K562 (cell line): ENCODE measurements around the gene UBE2L3. TPM values are rescaled to one million over a fixed set of nuclear protein-coding genes. Genes with fewer than 3 reads are reported as not detected.

Source experiments
- ATAC-seq: fragments of 200-7000 bp; cut with Tn5 transposase; 3 replicates; pipeline ENCODE4 v1.9.1; 2020; ENCODE audit warnings: moderate library complexity
- BruUV-seq: library from RNA; stranded (reverse); fragments of 400-500 nt; replicated peaks from 2 replicates; lab custom pipeline; 2021; lab: Mats Ljungman, UMichigan
- CTCF ChIA-PET: fragments of 300-600 bp; formaldehyde crosslinking; extraction: SDS; loops from one replicate; lab custom pipeline; 2021; ENCODE audit warnings: low intra/inter-chr PET ratio; lab: Yijun Ruan, JAX
- POLR2A ChIA-PET: fragments of 300-600, 350-650 bp; sonication (Branson Sonifier 250); formaldehyde crosslinking; extraction: SDS; loops from one replicate; lab custom pipeline; 2021; ENCODE audit warnings: antibody characterized with exemption, inconsistent platforms; lab: Yijun Ruan, JAX
- DNase-seq, 4 experiments: peaks; one replicate each; pipeline versions ENCODE4 v3.0.0 to v3.0.0-alpha.2; 2011 to 2018; ENCODE audit warnings: low spot score in 3 of 4, mixed read lengths in 3 of 4; ENCODE audit errors: extremely low read depth in 1 of 4
- FAIRE-seq: peaks from 2 replicates; lab custom pipeline; 2011; peaks lifted over from hg19 to GRCh38; lab: Jason Lieb, UNC
- H2AFZ ChIP-seq: 2 replicates; pipeline ENCODE4 v1.6.0; 2011; ENCODE audit warnings: low read depth, low read length, control low read depth, inconsistent platforms
- H3K27ac ChIP-seq: fragments of 200-600 bp; 3 replicates; pipeline ENCODE4 v1.8.0; 2011; ENCODE audit warnings: low read depth, mild to moderate bottlenecking, control low read depth, inconsistent platforms, low read length, moderate library complexity, mixed read lengths; ENCODE audit errors: extremely low read depth
- H3K27me3 ChIP-seq, 2 experiments: fragments of 300-600 bp in 1 of 2; 2 replicates in 1 of 2; 3 replicates in 1 of 2; pipeline versions ENCODE4 v1.6.0 to v1.8.0; 2011; ENCODE audit warnings: inconsistent platforms in 2 of 2, low read length in 2 of 2, mild to moderate bottlenecking in 1 of 2, mixed read lengths in 1 of 2, moderate library complexity in 1 of 2; ENCODE audit not compliant: control insufficient read depth in 2 of 2, insufficient read depth in 2 of 2
- H3K36me3 ChIP-seq: fragments of 300-600 bp; 3 replicates; pipeline ENCODE4 v1.8.0; 2011; ENCODE audit warnings: mild to moderate bottlenecking, low read length, inconsistent platforms; ENCODE audit not compliant: control insufficient read depth, insufficient read depth
- H3K4me1 ChIP-seq, 2 experiments: fragments of 200-600 bp in 1 of 2; replicated peaks in 1 of 2; 2 replicates in 1 of 2; 3 replicates in 1 of 2; pipeline versions ENCODE4 v1.5.1 to v1.8.0; 2011; ENCODE audit warnings: inconsistent platforms in 2 of 2, low read length in 2 of 2, mild to moderate bottlenecking in 1 of 2, mixed read lengths in 1 of 2, moderate library complexity in 1 of 2; ENCODE audit not compliant: control insufficient read depth in 2 of 2, insufficient read depth in 2 of 2
- H3K4me2 ChIP-seq: 2 replicates; pipeline ENCODE4 v1.6.1; 2011; ENCODE audit warnings: low read length, control low read depth, inconsistent platforms, mixed read lengths; ENCODE audit not compliant: insufficient read depth
- H3K4me3 ChIP-seq: fragments of 200-600 bp; sonication (generic), shearing (Covaris generic); 2 replicates; pipeline ENCODE4 v1.5.1; 2016; ENCODE audit warnings: control low read depth, inconsistent platforms
- H3K79me2 ChIP-seq: fragments of 200-600 bp; 3 replicates; pipeline ENCODE4 v1.8.0; 2011; ENCODE audit warnings: low read length, inconsistent platforms; ENCODE audit not compliant: control insufficient read depth, insufficient read depth
- H3K9ac ChIP-seq, 2 experiments: 2 replicates each; pipeline versions ENCODE4 v1.6.0 to v1.6.1; 2011; ENCODE audit warnings: low read depth in 2 of 2, low read length in 2 of 2, control low read depth in 1 of 2, inconsistent platforms in 1 of 2, mild to moderate bottlenecking in 1 of 2, mixed read lengths in 1 of 2; ENCODE audit not compliant: insufficient read depth in 1 of 2
- H3K9me1 ChIP-seq: one replicate; pipeline ENCODE4 v1.6.0; 2011; ENCODE audit warnings: inconsistent platforms, mild to moderate bottlenecking, low read length, moderate library complexity; ENCODE audit not compliant: control insufficient read depth, insufficient read depth
- H3K9me3 ChIP-seq: replicated peaks from 2 replicates; pipeline ENCODE4 v1.5.1; 2011; ENCODE audit warnings: low read depth, low read length, inconsistent platforms; ENCODE audit not compliant: control insufficient read depth, insufficient read depth
- H4K20me1 ChIP-seq: replicated peaks from 2 replicates; pipeline ENCODE4 v1.6.1; 2011; ENCODE audit warnings: low read length, inconsistent platforms, mixed read lengths; ENCODE audit not compliant: control insufficient read depth, insufficient read depth
- HNRNPUL1 ChIP-seq: fragments of 200-400 bp; formaldehyde crosslinking; IDR thresholded peaks from 2 replicates; pipeline ENCODE4 v1.6.1; 2017; ENCODE audit warnings: low read length
- MITF ChIP-seq: IDR thresholded peaks from 2 replicates; pipeline ENCODE4 v1.6.1; 2014; ENCODE audit warnings: antibody characterized with exemption
- POLR2AphosphoS5 ChIP-seq: IDR thresholded peaks from 2 replicates; pipeline ENCODE4 v1.6.1; 2011; ENCODE audit warnings: mild to moderate bottlenecking, low read depth, low read length, moderate library complexity; ENCODE audit not compliant: control insufficient read depth, insufficient read depth
- POLR2G ChIP-seq: fragments of 200-400 bp; formaldehyde crosslinking; IDR thresholded peaks from 2 replicates; pipeline ENCODE4 v1.6.1; 2017; ENCODE audit warnings: low read depth, mild to moderate bottlenecking, antibody characterized with exemption, low read length, moderate library complexity
- RBM14 ChIP-seq: fragments of 200-400 bp; formaldehyde crosslinking; IDR thresholded peaks from 2 replicates; pipeline ENCODE4 v1.6.1; 2018; ENCODE audit warnings: low read depth, mild to moderate bottlenecking, low read length, moderate library complexity, borderline replicate concordance; ENCODE audit not compliant: insufficient read depth
- RBM22 ChIP-seq: fragments of 200-400 bp; formaldehyde crosslinking; IDR thresholded peaks from 2 replicates; pipeline ENCODE4 v1.6.1; 2018; ENCODE audit warnings: low read length, low read depth; ENCODE audit not compliant: poor library complexity, severe bottlenecking
- SMC3 ChIP-seq: conservative IDR thresholded peaks from 2 replicates; pipeline ENCODE4 v1.6.1; 2011; ENCODE audit warnings: low read depth, low read length, improper control_type of control experiment; ENCODE audit not compliant: insufficient read depth
- TAF15 ChIP-seq: fragments of 200-400 bp; formaldehyde crosslinking; IDR thresholded peaks from 2 replicates; pipeline ENCODE4 v1.6.1; 2017; ENCODE audit warnings: mild to moderate bottlenecking, low read depth, low read length, moderate library complexity
- WHSC1 ChIP-seq: IDR thresholded peaks from one replicate; pipeline ENCODE4 v1.6.1; 2012; ENCODE audit warnings: low read length, control low read depth, inconsistent platforms
- ZBTB43 ChIP-seq: sonication (generic); formaldehyde crosslinking; IDR thresholded peaks from 2 replicates; pipeline ENCODE4 v1.8.0; 2023; ENCODE audit warnings: mild to moderate bottlenecking, missing genetic modification reagents
- ZNF165 ChIP-seq: fragments of 250-450 bp; sonication (Bioruptor Pico); IDR thresholded peaks from 2 replicates; pipeline ENCODE4 v1.4.0; 2020; ENCODE audit warnings: borderline replicate concordance
- WGBS: fragments of 100-300 bp; shearing (Covaris generic); methylation state at CpG from one replicate; pipeline ENCODE4 v1.1.6; 2016; ENCODE audit warnings: low coverage, mixed read lengths; ENCODE audit not compliant: insufficient coverage; ENCODE audit errors: missing lambda C conversion rate; 5-methylcytosine and 5-hydroxymethylcytosine counted together
- in situ Hi-C: fragments of 300-500 bp; cut with MboI; formaldehyde crosslinking; loops from 4 replicates; pipeline ENCODE4 v1.15.0; 2018; ENCODE audit warnings: inconsistent platforms, mixed read lengths
- intact Hi-C: fragments of 100-400 bp; cut with micrococcal nuclease; formaldehyde crosslinking; loops from 2 replicates; pipeline ENCODE4 v1.14.2; 2022
- polyA plus RNA-seq, 8 experiments: library from polyadenylated mRNA; depleted of rRNA in 4 of 8; stranded (reverse) in 5 of 8; unstranded in 3 of 8; fragments of >200 nt; fragmentation: Nextera tagmentation in 2 of 8; fragmentation: Illumina TruSeq in 1 of 8; extraction: Ambion mirVana in 2 of 8; extraction: Trizol in 1 of 8; gene quantifications; 2 replicates each; pipeline versions ENCODE4 v1.2.1 to v1.2.3, GENCODE V29; 2011 to 2014; ENCODE audit warnings: inconsistent platforms in 1 of 8, missing spikeins in 1 of 8
- total RNA-seq, 7 experiments: library from RNA; depleted of rRNA in 6 of 7; stranded (reverse); fragments of >200 nt in 6 of 7; fragmentation: Illumina TruSeq in 2 of 7; extraction: Trizol in 2 of 7; gene quantifications; 2 replicates each; pipeline versions ENCODE4 v1.2.1 to v1.2.3, GENCODE V29; 2011 to 2021; ENCODE audit warnings: low replicate concordance in 1 of 7
- TF ChIP-seq, protein P1 (sequence below): fragments of 450-650 bp; IDR thresholded peaks from 2 replicates; pipeline ENCODE4 v1.7.1; 2018; ENCODE audit warnings: mild to moderate bottlenecking, low read depth; ENCODE audit not compliant: partially characterized antibody
- TF ChIP-seq, protein P2 (sequence below): fragments of 250-450 bp; sonication (Bioruptor Pico); IDR thresholded peaks from 2 replicates; pipeline ENCODE4 v1.9.0; 2021; ENCODE audit warnings: mild to moderate bottlenecking

Gene UBE2L3
- total and polyA plus RNA-seq, 9 of the 15 experiments (the other 6 are each of a cell fraction or from before 2014, with no cell fraction given) = 215 to 625 (median 285) TPM

DNA sequence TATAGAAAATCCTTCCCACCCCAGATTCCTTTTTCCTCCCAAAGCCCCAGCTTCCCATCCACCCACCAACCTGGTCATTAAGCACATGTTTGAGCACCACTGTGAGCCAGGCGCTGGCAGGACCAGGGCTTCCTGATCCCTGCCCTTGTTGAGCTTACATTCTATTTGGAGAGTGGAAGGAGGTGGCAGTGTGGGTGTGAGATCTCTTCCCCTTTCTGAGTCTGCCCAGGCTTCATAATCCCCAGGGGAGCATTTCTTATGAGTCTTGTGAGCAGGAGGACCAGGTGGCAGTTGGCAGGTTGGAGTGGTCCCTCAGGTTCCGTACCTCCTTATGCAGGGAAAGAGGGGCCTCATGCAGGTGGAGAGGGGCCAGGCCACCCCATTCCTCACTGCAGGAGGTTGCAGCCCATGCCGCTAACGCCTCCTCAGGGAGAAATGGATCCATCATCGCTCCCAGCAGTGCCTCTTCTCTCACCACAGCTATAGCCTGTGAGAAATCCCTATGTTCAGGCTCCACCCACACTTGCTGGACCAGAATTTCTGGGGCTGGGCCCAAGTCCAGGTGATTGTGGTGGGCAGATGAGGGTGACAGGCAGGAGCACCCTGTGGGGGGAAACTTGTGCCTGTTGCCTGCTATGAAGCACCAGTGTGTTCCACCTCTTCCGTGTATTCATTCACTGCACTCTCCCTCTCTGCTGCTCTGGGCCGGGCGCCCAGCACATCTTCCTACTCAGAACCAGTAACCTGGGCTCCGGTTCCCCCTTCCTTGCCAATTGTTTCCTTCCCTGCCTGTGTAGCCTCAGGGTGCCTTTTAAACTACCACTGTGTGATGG, 23.5 kb downstream of the UBE2L3 start (continued):
- TF ChIP-seq, protein P1, sequence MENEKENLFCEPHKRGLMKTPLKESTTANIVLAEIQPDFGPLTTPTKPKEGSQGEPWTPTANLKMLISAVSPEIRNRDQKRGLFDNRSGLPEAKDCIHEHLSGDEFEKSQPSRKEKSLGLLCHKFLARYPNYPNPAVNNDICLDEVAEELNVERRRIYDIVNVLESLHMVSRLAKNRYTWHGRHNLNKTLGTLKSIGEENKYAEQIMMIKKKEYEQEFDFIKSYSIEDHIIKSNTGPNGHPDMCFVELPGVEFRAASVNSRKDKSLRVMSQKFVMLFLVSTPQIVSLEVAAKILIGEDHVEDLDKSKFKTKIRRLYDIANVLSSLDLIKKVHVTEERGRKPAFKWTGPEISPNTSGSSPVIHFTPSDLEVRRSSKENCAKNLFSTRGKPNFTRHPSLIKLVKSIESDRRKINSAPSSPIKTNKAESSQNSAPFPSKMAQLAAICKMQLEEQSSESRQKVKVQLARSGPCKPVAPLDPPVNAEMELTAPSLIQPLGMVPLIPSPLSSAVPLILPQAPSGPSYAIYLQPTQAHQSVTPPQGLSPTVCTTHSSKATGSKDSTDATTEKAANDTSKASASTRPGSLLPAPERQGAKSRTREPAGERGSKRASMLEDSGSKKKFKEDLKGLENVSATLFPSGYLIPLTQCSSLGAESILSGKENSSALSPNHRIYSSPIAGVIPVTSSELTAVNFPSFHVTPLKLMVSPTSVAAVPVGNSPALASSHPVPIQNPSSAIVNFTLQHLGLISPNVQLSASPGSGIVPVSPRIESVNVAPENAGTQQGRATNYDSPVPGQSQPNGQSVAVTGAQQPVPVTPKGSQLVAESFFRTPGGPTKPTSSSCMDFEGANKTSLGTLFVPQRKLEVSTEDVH = no peak
- peak; percentile 78; the same call in 1 of the 2 replicates for TF ChIP-seq ZNF165 (CRISPR knock-in tag)
- no peak for TF ChIP-seq ZBTB43

DNA sequence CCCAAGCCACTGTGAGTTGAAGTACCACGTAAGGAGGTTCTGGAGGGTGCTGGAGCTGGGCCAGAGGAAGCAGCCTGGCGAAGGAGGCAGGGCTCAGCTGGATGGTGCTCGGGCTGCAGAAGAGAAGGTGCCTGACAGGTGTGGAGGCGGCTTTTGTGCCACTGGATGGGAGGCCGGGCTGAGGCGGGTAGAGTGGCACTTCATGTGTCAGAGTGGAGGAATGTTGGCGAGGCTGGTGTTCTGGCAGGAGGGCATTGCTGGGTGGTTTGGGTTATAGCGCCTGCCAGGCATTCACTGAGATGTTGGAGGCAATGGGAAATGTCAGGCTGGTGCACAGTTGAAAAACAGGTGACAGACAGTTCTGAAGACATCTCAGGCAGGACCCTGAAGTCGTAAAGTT, 24.2 kb downstream of the UBE2L3 start:
- in situ Hi-C loops = no loop called here
- 74% methylated on average over 9 of the region's 9 CpGs for WGBS
- peaks cover 96% of the 10 kb centered on the region for H3K79me2 ChIP-seq
- H3K9ac ChIP-seq = peak overlapping the region in 1 of 2 experiments; percentile 46; a peak in 2 of 4 replicates
- no peak overlapping the region for H3K4me3 ChIP-seq
- no peak for DNase-seq
- no peak overlapping the region for H3K27ac ChIP-seq
- POLR2A ChIA-PET = interaction anchor here (1.4 to 76.8 kb wide), 4 partner anchors 17 to 28 kb away, joined by 5 to 4622 read pairs (median 2321); partner anchors contain the start of genes CCDC116, SDF2L1 and YDJC
- intact Hi-C loops = no loop called here
- peaks cover 18% of the 10 kb centered on the region for H3K9me1 ChIP-seq
- no peak overlapping the region for H2AFZ ChIP-seq
- CTCF ChIA-PET = no interaction called here
- H4K20me1 ChIP-seq = peaks cover 65% of the 10 kb centered on the region
- peaks cover 21 to 30% of the 10 kb centered on the region in 2 experiments for H3K4me1 ChIP-seq
- no peak for ATAC-seq
- no TSS peak for BruUV-seq
- no peak for FAIRE-seq
- H3K27me3 ChIP-seq = no peaks in the 10 kb centered on the region; a peak in 1 of 5 replicates
- peaks cover 85% of the 10 kb centered on the region for H3K36me3 ChIP-seq
- H3K4me2 ChIP-seq = no peak overlapping the region
- H3K9me3 ChIP-seq = no peaks in the 10 kb centered on the region
- no peak for TF ChIP-seq MITF
- TF ChIP-seq TAF15 = peak; percentile 67; the same call in 1 of the 2 replicates
- TF ChIP-seq SMC3 = 0 out of 2 replicates have a peak, but pooled peaks have one; percentile 9
- TF ChIP-seq, protein P2, sequence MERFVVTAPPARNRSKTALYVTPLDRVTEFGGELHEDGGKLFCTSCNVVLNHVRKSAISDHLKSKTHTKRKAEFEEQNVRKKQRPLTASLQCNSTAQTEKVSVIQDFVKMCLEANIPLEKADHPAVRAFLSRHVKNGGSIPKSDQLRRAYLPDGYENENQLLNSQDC (CRISPR knock-in tag) = no peak
- TF ChIP-seq POLR2G = peak; percentile 67
- 0 out of 2 replicates have a peak, but pooled peaks have one; percentile 41 for TF ChIP-seq POLR2AphosphoS5
- TF ChIP-seq WHSC1 = peak; percentile 96
- no peak for TF ChIP-seq RBM14
- 0 out of 2 replicates have a peak, but pooled peaks have one; percentile 21 for TF ChIP-seq HNRNPUL1
- TF ChIP-seq RBM22 = peak; percentile 90
